Effector memory CD8-positive, alpha-beta T cell (primary cell): ENCODE measurements around the gene TXNDC2.

ENCODE experiments used
- ATAC-seq: fragments of 150-1000 bp; cut with Tn5 transposase; replicated peaks from 2 replicates; pipeline ENCODE4 v1.10.0; 2021; ENCODE audit warnings: mild to moderate bottlenecking, moderate library complexity
- DNase-seq, 3 experiments: peaks; one replicate each; pipeline ENCODE4 v3.0.0; 2021
- H3K27ac Mint-ChIP-seq, 2 donors: one replicate each; pipeline ENCODE4 v1.8.0; 2022; ENCODE audit warnings: mild to moderate bottlenecking in 2 of 2, mixed read lengths in 2 of 2, moderate library complexity in 2 of 2
- H3K27me3 Mint-ChIP-seq, 2 donors: one replicate each; pipeline ENCODE4 v1.8.0; 2022; ENCODE audit warnings: mixed read lengths in 2 of 2
- H3K36me3 Mint-ChIP-seq: one replicate; pipeline ENCODE4 v1.8.0; 2022; ENCODE audit warnings: mild to moderate bottlenecking, moderate library complexity, mixed read lengths; ENCODE audit not compliant: insufficient read depth
- H3K4me1 Mint-ChIP-seq, 2 donors: one replicate each; pipeline ENCODE4 v1.8.0; 2022; ENCODE audit warnings: low read depth in 2 of 2, mixed read lengths in 2 of 2
- H3K4me3 Mint-ChIP-seq, 2 donors: one replicate each; pipeline ENCODE4 v1.8.0; 2022; ENCODE audit warnings: mild to moderate bottlenecking in 2 of 2, mixed read lengths in 2 of 2, moderate library complexity in 2 of 2
- H3K9me3 Mint-ChIP-seq, 2 donors: one replicate each; pipeline ENCODE4 v1.8.0; 2022; ENCODE audit warnings: mixed read lengths in 2 of 2

The TXNDC2 gene

DNA sequence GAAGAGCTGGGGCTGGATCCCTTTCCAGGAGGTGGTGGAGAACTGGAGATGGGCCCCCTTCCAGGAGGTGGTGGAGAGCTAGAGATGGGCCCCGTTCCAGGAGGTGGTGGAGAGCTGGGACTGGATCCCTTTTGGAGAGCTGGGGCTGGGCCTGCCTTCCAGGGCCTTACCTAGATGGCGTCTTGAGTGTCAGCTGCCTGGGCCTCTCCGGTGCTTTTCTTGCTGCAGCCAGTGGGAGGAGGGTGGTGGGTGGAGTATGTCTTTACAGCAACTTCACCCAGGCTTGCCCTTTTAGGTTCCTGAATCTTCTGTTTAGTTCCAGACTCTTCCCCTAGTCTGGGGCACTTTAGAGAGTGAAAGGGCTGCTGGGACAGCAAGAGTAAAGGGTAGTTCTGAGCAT lies 19.1 kb upstream of the TXNDC2 start:
- ATAC-seq (no peak), DNase-seq (no peak)
- H3K27ac Mint-ChIP-seq: no peak overlapping the region
- H3K27me3 Mint-ChIP-seq: peaks cover 44 to 56% of the 10 kb centered on the region in 2 donors
- peaks cover 6 to 12% of the 10 kb centered on the region in 2 donors for H3K9me3 Mint-ChIP-seq
- H3K36me3 Mint-ChIP-seq: no peaks in the 10 kb centered on the region
- H3K4me3 Mint-ChIP-seq: no peak overlapping the region
- H3K4me1 Mint-ChIP-seq: peaks cover 0 to 4% of the 10 kb centered on the region in 2 donors

DNA sequence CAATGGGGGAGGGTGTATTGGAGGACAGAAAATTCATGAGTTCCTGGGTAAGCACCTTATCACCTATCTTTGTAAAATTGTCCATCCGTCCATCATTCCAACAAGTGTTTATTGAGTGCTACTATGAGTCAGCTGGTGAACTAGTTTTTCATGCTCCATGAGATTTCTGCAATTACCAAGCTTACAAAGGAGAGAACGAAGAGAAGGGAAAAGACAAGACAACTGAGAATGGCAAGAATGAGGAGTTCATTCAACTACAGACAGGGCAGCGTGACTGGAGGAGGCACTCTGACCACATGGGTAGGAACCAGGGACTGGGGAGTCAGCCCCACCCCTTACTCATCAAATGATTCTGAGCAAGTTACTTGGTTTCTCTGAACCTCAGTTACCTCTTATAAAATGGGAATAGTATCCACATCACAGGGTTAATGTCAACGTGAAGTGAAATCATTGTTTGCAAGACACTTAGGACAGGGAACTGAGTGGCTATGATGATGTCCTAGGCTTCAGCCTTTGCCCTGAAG lies 18.6 kb upstream of the TXNDC2 start:
- Mint-ChIP-seq H3K4me3 (no peak overlapping the region), H3K27me3 (peaks cover 45 to 57% of the 10 kb centered on the region in 2 donors)
- ATAC-seq: no peak

DNA sequence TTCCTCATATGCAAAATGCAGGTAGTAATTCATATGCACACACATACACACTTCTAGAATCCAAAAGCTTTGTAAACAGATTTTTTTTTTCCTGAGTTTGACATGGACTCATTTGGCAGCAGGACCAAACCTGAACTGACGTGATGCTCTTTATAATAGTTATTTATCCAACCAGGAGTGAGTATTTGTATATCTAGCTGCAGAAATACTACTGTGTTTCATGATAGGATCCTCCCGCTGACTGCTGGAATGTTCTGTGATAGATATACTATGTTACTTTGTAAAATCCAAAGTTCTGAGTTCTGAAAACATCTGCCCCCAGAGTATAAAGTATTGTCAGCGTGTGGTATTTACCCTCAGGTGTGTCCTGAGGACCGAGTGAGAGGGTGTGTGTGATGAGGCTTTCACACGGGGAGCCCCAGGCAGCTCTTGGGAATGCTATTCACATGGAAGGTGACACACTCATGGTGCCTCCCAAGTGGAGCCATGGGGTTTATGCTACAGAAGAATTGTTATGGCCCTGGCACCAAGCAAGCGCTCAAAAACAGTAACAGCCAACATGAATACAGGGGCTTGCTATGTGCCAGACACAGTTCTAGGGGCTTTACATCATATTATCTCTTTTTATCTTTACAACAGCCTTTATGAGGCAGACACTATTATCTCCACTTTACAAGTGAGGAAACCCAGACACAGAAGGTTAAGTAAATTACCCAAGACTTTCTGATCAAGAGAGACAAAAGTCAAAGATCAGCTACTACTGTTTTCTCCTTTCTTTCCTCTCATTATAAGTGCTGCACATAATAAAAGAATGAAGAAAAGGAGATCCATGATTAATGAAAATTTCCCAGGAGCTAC lies 16.7 kb upstream of the TXNDC2 start:
- Mint-ChIP-seq H3K9me3 (peaks cover 6 to 12% of the 10 kb centered on the region in 2 donors), H3K4me3 (no peak overlapping the region), H3K27ac (no peak overlapping the region), H3K4me1 (peaks cover 0 to 4% of the 10 kb centered on the region in 2 donors), H3K36me3 (no peaks in the 10 kb centered on the region), H3K27me3 (peaks cover 46 to 69% of the 10 kb centered on the region in 2 donors)
- ATAC-seq (no peak), DNase-seq (no peak)

More for the DNA sequence above, 18.6 kb upstream of the TXNDC2 start:
- Mint-ChIP-seq H3K9me3 (peaks cover 6 to 12% of the 10 kb centered on the region in 2 donors), H3K36me3 (no peaks in the 10 kb centered on the region), H3K4me1 (peaks cover 0 to 4% of the 10 kb centered on the region in 2 donors), H3K27ac (no peak overlapping the region)
- DNase-seq: no peak

DNA sequence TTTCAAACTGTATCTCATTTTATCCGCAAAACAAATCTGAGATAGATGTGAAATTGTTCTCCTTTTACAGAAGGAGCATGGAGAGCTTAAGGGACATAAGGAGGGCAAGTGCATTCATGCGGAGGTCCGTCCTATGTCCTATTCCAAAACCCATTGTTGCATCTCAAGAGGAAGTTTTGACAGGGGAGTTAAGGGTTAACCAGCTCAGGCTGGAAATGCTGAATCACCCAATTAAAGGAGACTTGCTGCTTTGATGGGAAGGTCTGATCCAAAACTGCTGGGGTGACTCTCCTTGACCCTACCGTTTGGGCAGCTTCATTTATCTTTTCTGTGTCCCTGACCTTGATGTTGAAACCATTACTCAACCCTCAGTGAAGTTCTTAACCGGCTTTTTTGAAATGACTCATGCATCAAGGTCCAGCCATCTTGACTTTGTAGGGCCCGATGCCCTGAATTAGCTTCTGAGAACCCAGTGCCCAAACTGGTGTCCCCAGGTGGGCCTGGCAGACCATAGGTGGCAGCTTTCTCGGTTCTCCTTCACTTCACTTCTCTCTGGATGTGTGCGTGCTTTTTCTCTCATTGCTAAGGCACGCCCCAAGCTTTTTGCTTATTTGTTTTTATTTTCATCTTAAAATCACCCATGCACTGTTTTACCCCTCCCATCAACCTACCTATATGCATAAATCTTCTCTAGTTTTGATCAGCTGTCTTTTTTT lies 15.9 kb upstream of the TXNDC2 start:
- no peaks in the 10 kb centered on the region for H3K36me3 Mint-ChIP-seq
- peaks cover 52 to 75% of the 10 kb centered on the region in 2 donors for H3K27me3 Mint-ChIP-seq
- no peak for DNase-seq
- no peak overlapping the region for H3K4me3 Mint-ChIP-seq
- H3K9me3 Mint-ChIP-seq: peaks cover 6 to 12% of the 10 kb centered on the region in 2 donors
- no peak overlapping the region for H3K27ac Mint-ChIP-seq
- no peak for ATAC-seq
- peaks cover 0 to 4% of the 10 kb centered on the region in 2 donors for H3K4me1 Mint-ChIP-seq

DNA sequence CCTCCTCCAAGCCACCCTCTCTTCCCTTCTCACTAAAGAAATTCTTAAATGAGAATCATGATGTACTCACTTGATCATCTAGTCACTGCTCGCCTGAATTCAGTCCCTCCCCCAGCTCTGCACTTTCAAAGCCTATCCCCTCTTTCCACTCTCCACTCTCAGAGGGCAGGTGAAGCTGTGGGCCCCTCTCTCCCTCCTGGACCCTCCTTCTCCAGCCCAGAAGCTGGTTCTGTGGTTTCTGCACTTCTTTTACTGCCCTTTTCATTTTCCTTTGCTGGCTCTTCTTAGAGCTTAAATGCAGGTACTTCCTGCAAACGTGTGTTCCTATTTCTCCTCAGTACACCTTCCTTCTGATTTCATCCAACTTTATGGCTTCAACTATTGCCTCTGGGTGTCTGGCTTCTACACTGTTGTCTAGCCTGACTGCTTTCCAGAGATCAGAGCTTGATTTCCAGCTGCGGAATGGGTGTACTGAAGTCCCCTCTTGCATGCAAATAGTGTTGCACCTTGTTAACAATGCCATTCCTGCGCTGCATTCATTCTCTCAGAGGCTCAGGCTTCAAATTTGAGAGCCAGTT lies 15.3 kb upstream of the TXNDC2 start:
- DNase-seq: no peak
- no peak overlapping the region for H3K4me3 Mint-ChIP-seq
- ATAC-seq: no peak

DNA sequence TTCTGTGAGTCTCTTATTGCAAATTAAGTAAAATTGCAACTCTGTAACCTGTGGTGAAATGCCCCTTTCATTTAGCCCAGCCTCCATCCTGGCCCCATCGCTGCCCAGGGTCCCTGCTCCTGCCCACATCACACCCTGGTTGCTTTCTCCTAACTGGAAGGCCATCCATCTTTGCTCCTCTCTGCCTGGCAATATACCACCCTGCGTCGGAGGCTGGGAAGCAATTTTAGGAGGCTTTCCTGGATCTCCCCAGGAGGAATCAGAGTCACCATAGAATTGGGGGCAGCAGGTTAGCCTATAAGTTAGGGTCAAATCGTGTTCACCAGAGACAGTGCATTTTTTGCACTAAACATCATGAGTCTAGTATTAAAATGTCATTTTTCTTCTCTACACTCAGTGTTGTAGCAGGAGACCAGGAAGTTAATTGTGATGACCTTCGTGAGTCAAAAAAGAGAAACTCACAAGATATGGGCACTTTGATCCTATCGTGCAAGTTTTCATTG lies 14.5 kb upstream of the TXNDC2 start:
- no peak overlapping the region for H3K4me3 Mint-ChIP-seq

More for the DNA sequence above, 15.3 kb upstream of the TXNDC2 start:
- peaks cover 52 to 75% of the 10 kb centered on the region in 2 donors for H3K27me3 Mint-ChIP-seq
- peaks cover 0 to 4% of the 10 kb centered on the region in 2 donors for H3K4me1 Mint-ChIP-seq
- H3K36me3 Mint-ChIP-seq: no peaks in the 10 kb centered on the region
- peaks cover 6 to 10% of the 10 kb centered on the region in 2 donors for H3K9me3 Mint-ChIP-seq
- no peak overlapping the region for H3K27ac Mint-ChIP-seq

DNA sequence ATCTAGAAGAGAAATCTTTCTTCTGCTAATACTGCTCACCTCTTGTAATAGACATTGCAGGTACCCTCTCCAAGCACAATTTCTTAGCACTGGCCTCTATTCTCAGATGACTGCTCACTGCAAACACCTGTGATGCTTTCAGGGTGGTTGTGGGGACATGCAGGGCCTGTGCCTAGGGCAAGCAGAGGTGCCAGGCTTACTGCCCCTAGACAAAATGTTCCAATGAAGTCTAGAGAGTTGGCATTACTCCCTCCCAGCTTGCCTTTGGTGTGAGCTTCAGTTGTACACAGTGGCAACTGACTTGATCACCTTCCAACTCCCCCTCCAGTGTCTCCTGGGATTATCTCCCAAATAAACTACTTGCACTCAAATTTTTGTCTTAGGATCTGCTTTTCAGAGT lies 12.9 kb upstream of the TXNDC2 start:
- no peaks in the 10 kb centered on the region for H3K36me3 Mint-ChIP-seq
- H3K4me1 Mint-ChIP-seq: peaks cover 0 to 4% of the 10 kb centered on the region in 2 donors
- ATAC-seq: no peak
- no peaks in the 10 kb centered on the region for H3K9me3 Mint-ChIP-seq
- no peak overlapping the region for H3K27ac Mint-ChIP-seq
- peaks cover 59 to 78% of the 10 kb centered on the region in 2 donors for H3K27me3 Mint-ChIP-seq
- H3K4me3 Mint-ChIP-seq: no peak overlapping the region
- DNase-seq: no peak

More for the DNA sequence above, 14.5 kb upstream of the TXNDC2 start:
- DNase-seq (no peak), ATAC-seq (no peak)
- Mint-ChIP-seq H3K27me3 (peaks cover 47 to 70% of the 10 kb centered on the region in 2 donors), H3K27ac (no peak overlapping the region), H3K36me3 (no peaks in the 10 kb centered on the region), H3K4me1 (peaks cover 0 to 4% of the 10 kb centered on the region in 2 donors), H3K9me3 (peaks cover 2 to 4% of the 10 kb centered on the region in 2 donors)

DNA sequence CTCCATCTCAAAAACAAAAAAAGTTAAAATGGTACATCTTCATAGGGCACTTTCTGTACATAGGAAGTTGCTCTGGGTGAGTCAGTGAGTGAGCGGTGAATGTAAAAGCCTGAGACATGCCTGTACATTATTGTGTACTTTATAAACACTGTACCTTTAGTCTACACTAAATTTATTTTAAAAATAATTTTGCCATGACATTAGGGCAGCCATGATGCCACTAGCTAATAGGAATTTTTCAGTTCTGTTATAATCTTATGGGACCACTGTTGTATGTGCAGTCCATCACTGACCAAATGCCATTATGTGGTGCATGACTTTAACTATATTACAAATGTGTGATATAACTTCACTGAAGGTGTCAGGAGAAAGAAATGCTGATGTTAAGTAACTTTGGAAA lies 11.0 kb upstream of the TXNDC2 start:
- DNase-seq (no peak), ATAC-seq (no peak)
- H3K4me1 Mint-ChIP-seq: peaks cover 0 to 4% of the 10 kb centered on the region in 2 donors
- H3K27ac Mint-ChIP-seq: no peak overlapping the region
- no peaks in the 10 kb centered on the region for H3K9me3 Mint-ChIP-seq
- H3K27me3 Mint-ChIP-seq: peaks cover 53 to 64% of the 10 kb centered on the region in 2 donors
- no peak overlapping the region for H3K4me3 Mint-ChIP-seq
- no peaks in the 10 kb centered on the region for H3K36me3 Mint-ChIP-seq

DNA sequence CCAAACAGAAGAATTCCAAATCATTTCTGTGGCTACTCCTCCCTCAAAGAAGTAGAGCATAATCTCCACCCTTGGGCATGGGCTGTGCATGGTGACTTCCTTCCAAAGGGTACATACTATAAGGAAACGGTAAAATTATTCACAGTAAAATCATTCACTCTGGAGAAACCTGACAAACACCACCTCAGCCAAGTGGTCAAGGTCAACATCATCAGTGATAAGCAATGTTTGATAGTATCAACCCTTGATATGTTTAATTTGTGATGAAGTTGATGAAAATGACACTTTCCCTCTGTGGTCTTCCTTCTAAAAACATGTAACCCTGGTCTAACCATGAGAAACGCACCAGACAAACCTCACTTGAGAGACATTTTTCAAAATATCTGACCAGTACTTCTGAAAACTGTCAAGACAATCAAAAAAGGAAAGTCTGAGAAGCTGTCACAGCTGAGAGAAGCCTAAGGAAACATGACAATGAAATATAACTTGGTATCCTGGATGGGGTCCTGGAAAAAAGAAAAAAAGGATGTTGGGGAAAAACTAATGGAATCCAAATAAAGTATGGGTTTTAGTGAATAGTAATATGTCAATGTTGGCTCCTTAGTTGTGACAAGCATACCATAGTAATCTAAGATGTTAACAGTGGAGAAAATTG lies 9.4 kb upstream of the TXNDC2 start:
- H3K9me3 Mint-ChIP-seq: no peaks in the 10 kb centered on the region
- H3K27ac Mint-ChIP-seq: no peak overlapping the region
- H3K4me3 Mint-ChIP-seq: no peak overlapping the region
- no peaks in the 10 kb centered on the region for H3K36me3 Mint-ChIP-seq
- ATAC-seq (no peak), DNase-seq (no peak)
- H3K27me3 Mint-ChIP-seq: peaks cover 39 to 49% of the 10 kb centered on the region in 2 donors
- H3K4me1 Mint-ChIP-seq: peaks cover 0 to under 1% of the 10 kb centered on the region in 2 donors

DNA sequence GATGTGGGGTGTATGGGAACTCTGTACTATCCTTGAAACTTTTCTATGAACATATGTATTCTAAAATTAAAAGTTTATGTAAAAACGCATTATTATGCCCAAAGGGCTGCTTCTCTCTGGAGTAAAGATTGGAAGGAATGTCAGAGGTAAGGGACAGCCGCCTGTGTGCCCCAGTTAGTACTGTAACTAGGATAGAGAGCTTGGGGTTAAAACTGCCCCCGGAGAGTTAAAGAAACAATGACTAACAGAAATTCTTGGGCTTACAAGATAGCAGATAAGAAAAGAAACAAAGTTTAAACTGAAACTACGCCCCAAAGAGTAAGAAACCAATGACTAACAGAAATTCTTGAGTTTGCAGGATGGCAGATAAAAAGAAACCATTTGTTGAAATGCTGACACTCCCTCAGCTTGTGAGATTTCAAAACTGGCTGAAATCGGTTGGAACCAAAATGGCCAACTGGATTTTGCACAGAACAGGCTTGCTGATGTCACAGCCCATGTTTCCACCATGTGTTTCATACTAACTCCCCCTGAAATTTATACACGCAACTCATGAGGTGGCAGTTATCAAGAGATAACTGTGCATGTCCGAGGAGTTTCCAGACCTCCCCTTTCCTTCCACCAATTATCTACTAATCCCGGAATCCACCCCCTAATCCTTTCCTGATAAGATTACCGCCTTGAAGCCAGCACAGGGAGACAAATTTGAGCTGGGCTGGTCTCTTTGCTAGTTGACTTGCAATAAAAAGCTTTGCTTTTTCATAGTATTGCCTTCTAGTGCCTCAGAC lies 8.7 kb upstream of the TXNDC2 start:
- no peak for DNase-seq
- peaks cover 36 to 45% of the 10 kb centered on the region in 2 donors for H3K27me3 Mint-ChIP-seq
- no peak overlapping the region for H3K4me3 Mint-ChIP-seq
- no peaks in the 10 kb centered on the region for H3K36me3 Mint-ChIP-seq
- no peaks in the 10 kb centered on the region for H3K9me3 Mint-ChIP-seq
- no peaks in the 10 kb centered on the region for H3K4me1 Mint-ChIP-seq
- ATAC-seq: no peak
- no peak overlapping the region for H3K27ac Mint-ChIP-seq

DNA sequence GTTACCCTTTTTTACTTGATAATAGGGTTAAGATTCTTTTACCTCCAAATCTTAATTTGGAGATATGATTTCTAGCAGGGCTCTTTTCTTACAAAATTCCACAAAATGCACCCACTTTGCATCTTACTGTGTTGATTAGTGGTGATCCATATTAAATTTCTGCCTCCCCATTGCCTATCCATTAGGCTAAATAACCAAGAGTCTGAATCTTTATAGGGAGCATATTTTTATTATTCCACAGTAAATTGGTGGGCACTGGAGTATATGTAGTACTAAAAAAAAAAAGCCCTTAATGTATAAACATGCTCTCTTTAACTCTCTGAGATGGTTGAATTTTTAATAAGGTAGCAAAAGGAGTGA lies 8.1 kb upstream of the TXNDC2 start:
- H3K4me3 Mint-ChIP-seq: no peak overlapping the region

DNA sequence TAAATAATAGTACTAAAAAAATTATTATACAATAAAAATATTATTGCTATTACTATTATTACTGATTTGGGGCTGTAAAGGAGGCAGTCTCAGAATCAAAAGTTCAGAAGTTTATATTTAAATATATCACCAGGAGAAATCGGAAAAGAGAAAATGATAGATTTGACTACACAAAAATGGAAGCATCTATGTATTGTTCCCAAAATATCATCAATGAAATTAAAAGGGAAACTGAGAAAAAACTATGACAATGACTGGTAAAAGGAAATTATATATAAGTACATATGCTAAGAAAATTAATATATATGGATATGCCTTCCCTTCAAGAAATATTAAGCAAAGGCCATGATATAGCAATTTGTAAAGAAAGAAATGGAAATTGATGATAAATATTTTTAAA lies 7.7 kb upstream of the TXNDC2 start:
- H3K4me3 Mint-ChIP-seq: no peak overlapping the region
- ATAC-seq: no peak
- H3K9me3 Mint-ChIP-seq: no peaks in the 10 kb centered on the region
- H3K4me1 Mint-ChIP-seq: no peaks in the 10 kb centered on the region
- DNase-seq: no peak
- no peak overlapping the region for H3K27ac Mint-ChIP-seq
- peaks cover 36 to 38% of the 10 kb centered on the region in 2 donors for H3K27me3 Mint-ChIP-seq
- H3K36me3 Mint-ChIP-seq: no peaks in the 10 kb centered on the region

More for the DNA sequence above, 8.1 kb upstream of the TXNDC2 start:
- no peak for ATAC-seq
- no peak overlapping the region for H3K27ac Mint-ChIP-seq
- peaks cover 36 to 43% of the 10 kb centered on the region in 2 donors for H3K27me3 Mint-ChIP-seq
- H3K9me3 Mint-ChIP-seq: no peaks in the 10 kb centered on the region
- DNase-seq: no peak
- no peaks in the 10 kb centered on the region for H3K36me3 Mint-ChIP-seq
- no peaks in the 10 kb centered on the region for H3K4me1 Mint-ChIP-seq
